ENCODE results near the gene ZNF580.
A peak's percentile ranks its signal among the peaks of the same experiment; 100 is the strongest.

The ZNF580 gene

GRCh38 chr19:55688422-55689218 is 47.8 kb downstream of the ZNF580 start:
- DNase-seq: peak in 2 of 56 donors; percentile 5 to 20

- DNase-seq: no peak
Measured at GRCh38 chr19:55689411-55690108, 48.8 kb downstream of the ZNF580 start.

DNA sequence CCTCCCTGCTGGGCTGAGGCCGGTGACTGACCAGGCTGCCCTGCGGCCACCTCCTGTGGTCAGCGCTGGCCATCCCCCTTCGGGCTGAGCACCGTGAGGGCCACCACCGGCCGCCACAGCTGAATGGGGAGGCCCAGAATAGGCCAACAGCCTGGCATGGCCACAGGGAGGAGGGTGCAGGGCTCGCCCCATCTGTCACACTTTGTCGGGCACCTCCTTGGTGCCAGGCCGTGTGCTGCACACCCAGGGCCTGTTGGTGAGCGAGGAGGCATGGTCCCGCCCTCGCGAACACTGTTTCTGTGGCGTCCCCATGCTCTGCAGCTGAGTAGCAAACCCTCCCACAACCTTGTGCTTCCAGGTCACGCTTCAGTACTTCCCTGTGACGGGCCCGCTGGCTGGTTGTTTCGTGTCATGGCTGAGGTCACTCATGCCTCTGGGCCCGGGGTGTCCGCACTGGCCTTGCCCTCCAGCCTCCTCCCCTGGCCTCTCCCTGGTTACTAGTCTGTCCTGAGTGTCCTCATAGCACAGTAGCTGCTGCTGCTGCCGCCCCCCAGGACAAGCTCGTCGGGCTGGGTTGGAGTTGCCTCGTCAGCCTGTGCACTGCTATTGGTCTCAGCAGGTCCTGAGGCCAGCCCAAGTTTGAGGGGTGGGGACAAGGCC is 49.4 kb downstream of the ZNF580 start:
- no peak for DNase-seq

- no peak for DNase-seq
Measured at GRCh38 chr19:55690769-55691545, 50.2 kb downstream of the ZNF580 start.

- DNase-seq: no peak
Measured at GRCh38 chr19:55691561-55692481, 51.0 kb downstream of the ZNF580 start.

- no peak for DNase-seq
Measured at GRCh38 chr19:55692681-55693081, 51.9 kb downstream of the ZNF580 start.
